ENCODE measurements around the gene LTC4S.

LTC4S gene

DNA sequence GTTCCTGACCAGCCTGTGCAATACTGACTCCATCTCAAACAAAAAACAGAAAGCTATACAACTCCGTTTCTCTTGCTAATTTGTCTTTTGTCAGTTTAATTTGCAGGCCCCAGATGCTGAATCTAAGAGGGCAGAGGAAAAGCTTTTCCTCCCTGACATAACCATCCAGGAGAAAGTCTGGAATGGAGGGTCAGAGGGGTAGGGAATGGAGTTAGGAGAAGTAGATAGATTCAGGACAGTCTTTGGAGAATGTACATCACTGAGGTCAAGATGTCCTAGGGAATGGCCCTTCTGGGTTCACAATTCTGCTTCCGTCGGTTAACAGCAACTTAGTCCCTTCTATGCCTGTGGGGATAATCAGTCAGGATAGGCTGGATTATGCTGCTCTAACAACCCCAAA lies 20.3 kb downstream of the LTC4S start:
- DNase-seq, result no peak

DNA sequence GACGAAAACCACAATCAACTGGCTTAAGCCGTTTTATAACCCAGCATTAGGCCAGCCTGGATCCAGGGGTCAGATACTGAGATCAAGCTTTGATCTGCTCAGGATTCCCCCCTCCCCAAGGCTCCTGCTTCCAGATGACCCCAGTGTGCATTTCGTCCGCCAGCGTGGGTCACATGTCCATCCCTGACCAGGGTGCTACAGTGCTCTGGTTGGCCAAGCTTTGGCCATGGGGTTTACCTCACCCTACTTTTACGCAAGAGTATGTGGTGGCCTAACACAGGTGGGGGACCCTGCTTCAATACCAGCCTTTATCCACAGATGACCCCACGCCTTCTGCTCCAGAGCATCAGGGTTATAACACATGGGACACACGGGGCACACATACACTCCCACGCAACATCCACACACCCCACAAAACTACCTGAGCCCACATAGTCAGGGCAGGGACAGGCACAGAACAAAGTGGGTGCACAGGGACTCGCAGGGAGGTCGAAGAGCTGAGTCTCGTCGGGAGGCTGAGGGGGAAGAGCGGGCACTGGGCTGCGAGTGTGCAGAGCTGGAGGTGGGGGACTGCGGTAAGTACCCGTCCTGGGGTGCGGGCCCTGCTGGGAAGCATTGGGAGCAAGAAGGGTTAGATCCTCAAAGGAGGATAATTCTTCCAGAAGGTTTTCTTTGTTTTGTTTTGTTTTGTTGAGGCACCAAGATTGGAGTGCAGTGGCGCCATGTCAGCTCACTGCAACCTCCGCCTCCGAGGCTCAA lies 21.9 kb downstream of the LTC4S start:
- no peak for DNase-seq

DNA sequence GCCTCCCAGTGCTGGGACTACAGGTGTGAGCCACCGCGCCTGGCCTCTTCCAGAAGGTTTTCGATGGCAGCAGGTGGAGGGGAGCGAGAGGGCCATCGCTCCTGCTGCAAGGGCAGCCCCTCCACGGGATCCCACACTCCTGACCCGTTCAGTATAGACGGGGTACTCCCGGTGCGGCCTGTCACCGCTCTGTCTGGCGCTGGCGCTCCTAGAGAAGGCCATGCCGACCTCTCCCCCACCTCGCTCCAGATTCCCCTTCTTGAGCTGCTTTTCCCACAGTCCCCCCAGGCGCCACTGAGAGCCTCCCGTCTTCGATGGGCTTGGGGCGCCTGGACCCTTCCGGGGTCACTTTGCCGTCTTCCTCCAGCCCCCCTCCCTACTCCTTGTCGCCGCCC lies 22.6 kb downstream of the LTC4S start:
- DNase-seq, result no peak

DNA sequence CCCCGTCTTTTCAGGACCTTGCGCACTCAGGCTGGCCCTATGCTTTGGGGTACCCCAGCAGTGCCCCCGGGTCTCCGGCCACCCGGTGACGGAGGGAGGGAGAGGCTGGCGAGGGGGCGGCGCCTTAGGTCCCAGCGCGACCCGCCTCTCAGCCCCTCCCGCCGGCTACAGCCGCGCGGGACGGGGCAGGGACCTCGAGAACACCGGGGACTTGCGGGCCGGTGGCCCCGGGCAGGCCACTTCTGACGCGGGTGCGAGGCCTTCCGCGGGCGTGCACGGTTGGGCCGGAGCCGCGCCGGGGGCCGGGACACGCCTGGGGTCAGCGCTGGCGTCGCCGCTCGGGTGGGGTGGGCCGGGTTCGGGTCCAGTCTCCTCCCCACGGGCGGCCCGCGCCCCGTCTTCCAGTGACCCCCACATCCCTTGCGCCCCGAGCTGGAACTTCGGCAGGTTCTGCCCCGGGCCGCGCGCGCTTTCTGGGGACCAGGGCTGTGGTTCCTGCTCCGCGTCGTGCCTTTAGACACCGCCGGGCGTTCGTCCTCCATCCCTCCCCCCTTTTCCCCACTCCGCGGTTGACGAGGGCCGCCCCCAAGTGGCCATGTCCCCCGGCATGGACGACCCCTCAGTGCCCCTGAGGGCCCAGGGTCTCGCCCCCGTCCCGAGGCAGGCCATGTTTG lies 23.1 kb downstream of the LTC4S start:
- DNase-seq, result no peak

DNA sequence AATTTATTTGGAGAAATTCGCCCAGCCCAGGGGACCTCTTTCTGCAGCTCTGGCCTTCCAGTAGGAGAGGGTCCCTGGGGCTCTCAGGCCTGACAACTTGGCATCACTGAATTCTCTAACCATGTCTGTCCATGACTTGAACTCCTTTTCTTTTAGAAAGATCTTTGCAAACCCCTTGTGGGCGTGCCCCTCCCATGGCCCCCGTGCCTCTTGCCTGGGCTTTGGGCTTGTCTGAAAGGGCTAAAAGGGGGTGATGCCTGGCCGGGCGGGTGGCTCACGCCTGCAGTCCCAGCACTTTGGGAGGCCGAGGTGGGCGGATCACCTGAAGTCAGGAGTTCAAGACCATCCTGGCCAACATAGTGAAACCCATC lies 23.7 kb downstream of the LTC4S start:
- no peak for DNase-seq

DNA sequence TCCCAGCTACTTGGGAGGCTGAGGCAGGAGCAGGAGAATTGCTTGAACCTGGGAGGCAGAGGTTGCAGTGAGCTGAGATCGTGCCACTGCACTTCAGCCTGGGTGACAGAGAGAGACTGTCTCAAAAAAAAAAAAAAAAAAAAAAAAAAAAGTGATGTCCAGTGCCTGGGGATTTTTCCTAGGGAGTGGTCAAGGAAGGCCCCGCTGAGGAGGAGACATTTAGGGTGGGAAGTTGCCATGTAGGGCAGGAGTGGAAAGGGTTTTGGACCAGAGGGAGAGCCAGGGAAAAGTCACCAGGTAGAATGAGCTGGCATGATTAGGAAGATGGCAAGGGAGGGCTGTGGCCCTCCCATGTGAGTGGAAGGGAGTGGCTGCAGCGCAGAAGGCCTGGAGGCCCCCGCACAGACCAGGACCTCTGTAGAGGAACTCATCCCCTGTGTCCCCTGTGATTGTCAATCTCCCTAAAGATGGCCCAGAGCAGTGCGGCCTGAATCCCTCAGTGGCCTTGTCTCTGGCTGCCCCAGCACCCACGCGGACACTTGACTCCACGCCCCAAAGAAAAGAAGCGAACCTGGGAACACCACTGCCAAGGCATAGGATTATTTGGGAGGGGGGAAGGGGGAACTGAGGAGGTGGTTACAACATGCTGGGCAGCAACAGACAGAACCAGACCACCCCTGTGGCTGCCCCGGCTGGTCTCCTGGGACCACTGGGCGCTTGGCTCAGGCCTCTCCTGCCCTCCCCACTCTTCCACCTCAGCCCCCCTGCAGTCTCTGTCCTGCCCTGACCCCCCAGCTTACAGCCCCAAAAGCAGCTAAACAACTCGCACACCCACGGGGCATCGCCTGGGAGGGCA lies 24.3 kb downstream of the LTC4S start:
- no peak for DNase-seq

DNA sequence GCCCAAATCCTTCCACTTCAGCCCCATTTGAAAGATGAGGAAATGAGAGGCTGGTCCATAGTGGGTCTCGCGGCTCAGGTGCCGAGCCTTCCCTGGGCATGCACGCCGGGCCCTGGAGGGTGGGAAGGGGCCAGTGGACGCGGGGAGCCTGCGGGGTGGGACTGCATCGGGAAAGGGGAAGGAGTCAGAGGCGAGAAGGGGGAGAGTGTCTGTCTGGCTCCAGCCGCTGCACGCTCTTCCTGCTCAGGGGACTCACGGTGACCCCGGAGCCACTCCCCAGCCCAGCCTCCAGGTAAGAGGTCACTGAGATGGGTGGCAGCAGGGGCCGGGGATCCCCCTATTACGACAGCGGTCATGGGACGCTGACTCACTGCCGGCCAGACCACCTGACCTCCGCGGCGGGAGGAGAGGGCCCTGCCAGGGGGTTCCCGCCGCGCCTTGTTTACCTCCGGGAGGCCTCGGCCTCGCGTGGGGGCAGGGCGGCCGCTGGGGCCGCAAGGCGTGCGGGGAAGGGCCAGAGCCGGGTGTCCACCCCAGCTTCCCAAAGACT lies 25.0 kb downstream of the LTC4S start:
- peak; percentile 59 for DNase-seq

DNA sequence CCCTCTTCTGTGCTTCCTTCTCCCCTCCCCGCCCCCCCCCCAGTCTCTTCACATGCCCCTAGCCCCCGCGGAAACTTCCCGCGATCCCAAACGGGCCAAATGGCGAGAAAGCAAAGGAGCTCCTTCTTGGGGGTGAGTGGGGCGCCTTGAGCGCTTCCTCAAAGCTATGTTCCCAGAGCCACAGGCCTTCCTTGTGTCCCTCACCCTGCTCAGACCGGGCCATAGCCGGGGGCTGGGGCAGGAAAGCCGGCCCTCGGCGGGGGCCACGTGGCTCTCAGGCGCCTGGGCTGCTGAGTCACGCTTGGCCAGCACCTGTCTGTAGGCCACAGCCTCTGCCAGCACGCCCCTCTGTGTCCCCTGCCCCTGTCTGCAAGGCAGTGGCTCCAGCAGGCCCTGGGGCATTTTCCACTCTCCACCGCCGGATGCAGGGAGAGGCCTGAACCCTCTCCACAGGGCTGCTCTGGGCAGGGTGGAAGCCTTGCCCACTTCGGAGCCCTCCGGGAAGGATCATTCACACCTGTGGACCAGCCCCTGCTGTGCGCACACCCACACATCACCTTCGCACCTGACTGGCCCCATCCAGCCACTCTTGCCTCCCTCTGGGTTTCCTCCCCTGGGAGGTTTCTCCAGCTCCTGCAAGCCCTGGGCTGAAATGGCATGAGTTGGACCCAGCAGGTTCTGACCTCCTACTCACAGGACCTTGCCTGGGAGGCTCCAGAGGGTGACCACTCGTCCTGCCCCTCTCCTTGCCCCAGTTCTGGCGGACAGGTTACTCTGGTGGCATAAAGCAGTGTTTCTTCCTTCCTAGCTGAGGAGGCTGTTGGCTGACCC lies 25.7 kb downstream of the LTC4S start:
- DNase-seq, result peak; percentile 38

DNA sequence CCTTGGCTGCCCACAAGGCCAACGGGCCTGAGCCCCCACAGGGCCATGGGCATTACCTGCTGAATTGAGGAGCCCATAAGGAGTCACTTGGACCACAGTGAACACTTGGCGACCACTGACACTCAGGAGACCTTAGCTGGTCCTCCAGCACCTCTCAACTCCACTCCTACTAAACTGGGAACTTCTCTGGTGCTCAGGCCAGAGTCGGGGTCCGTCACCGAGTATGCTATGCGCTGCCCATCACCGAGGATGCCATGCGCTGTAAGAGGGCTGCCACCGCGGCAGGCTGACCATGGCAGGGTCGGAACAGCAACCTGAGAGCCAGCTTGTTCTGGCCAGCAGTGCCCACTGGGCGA lies 26.3 kb downstream of the LTC4S start:
- DNase-seq, result no peak

DNA sequence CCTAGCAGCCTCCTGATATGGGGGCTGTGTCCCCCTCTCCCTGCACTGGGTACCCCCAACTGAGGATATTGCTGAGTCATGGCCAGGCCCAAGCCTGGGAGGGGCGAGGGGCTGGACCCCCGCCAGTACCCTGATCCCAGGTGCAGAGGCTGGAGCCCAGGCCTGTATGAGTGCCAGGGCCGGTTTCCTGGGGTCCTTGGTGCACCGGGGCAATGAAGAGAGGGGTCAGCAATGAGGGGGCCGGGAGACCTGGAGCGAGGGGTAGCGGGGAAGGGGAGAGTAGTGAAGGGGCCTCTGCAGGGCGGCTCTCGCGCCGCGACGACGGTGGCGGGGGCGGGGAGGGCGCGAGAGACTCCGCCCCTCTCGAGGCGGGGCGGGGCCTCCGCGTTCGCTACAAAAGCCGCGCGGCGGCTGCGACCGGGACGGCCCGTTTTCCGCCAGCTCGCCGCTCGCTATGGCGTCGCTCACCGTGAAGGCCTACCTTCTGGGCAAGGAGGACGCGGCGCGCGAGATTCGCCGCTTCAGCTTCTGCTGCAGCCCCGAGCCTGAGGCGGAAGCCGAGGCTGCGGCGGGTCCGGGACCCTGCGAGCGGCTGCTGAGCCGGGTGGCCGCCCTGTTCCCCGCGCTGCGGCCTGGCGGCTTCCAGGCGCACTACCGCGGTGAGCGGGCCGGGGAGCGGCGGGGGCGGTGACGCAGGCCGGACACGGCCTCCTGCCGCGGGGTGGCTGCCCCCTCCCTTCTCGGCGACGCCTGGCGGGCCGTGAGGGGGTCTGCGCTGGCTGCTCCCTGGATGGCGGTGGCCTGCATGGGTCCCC lies 26.9 kb downstream of the LTC4S start, which contains the start of gene SQSTM1:
TSS of gene SQSTM1 (plus strand) at position 423 of the 815 bp plus-strand sequence. CDS start at position 455, 32 bp downstream.
- DNase-seq, result peak; percentile 31

DNA sequence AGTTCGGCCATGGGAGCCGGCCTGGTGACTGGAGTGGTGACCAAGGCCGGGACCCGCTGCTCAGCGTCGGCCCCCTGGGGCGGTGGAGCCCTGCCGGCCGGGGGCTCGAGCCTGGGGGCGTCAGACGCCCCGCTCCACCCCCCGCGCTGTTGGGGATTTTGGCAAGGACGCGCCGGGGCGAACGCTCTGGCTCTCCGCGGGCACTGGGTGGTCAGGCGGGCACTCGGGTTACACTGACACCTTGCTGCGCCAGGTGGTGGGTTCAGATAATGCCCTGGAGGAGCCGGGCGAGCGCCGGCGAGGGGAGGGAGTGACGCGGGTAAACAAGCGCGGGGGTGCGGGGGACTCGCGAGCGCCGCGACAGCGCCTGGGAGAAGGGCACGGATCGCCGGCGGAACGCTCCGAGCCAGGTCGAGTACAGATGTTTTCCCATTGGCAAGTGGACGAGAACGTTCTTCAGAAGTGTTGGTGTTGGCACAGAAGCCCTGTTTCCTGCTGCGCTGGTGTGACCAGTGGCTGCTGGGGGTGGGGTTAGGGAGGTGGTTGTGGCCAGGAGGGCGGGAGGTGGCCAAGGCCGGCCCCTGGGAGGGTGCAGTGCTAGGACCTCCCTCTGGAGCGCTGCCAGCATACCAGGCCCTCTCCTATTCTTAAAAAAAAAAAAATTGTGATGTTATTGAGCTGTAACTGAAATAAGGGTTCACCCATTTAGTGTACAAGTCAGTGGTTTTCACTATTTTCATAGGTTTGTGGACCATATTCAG lies 27.7 kb downstream of the LTC4S start:
- DNase-seq, result peak; percentile 86

DNA sequence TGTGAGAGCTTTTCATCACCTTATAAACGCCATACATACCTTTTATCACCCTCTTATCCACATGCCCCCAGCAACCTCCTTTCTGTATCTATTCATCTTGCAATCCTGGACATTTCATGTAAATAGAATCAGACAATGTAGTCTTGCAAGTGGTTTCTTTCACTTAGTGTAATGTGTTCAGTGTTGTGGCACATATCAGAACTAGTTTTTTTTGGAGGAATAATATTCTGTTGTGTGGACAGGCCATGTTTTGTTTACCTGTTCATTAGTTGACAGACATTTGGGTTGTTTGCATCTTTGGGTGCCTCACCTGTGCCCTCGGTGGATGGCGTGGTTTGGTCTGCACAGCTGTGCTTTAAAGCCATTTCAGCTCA lies 28.3 kb downstream of the LTC4S start:
- DNase-seq, result no peak

DNA sequence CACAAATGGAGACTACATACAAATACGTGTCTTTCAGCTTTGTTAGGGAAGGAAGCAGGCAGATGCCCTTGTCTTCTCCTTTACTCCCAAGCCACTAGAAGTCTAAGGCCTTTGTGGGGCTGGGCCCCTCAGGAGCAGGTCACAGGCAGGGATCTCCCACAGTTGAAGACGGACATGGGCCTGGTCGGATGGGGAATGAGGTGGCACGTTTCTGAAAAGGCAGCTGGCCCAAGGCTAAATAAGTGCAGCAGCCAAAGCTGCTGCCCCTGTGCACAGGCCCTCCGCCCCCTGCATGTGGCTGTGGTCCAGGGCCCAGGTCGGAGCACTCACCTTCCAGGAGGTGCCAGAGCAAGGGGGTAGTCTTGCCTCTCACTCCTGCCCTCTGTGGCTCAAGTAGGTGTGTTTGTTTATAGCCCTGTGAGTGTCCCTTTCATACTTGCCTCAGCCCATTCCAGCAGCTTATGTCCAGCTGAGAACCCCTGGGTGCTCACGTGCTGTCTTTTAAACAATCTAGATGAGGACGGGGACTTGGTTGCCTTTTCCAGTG lies 28.7 kb downstream of the LTC4S start:
- no peak for DNase-seq

DNA sequence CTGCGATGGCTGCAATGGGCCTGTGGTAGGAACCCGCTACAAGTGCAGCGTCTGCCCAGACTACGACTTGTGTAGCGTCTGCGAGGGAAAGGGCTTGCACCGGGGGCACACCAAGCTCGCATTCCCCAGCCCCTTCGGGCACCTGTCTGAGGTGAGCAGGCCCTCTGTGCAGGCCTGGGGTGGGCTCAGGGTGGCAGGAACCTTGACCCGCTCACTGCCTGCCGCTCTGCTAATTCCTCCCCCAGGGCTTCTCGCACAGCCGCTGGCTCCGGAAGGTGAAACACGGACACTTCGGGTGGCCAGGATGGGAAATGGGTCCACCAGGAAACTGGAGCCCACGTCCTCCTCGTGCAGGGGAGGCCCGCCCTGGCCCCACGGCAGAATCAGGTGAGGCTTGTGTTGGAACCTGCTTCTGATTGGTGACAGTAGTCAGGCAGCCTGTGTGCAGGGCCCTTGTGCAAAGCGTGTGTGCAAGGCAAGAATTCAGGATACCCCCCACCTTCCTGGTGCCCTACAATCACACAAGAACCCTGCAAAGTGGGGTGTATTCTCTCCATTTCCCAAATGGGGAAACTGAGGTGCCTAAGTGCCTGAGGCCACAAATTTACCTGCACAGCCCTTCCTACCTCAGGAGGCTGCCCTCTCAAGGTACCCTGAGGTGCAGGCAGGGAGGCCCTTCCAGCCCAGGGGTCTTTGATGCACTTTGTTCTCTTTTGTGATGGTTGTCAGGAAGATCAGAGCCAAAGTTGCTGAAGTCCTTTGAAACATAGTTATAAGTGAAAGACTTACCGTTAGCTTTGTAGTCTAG lies 30.4 kb downstream of the LTC4S start:
- no peak for DNase-seq

DNA sequence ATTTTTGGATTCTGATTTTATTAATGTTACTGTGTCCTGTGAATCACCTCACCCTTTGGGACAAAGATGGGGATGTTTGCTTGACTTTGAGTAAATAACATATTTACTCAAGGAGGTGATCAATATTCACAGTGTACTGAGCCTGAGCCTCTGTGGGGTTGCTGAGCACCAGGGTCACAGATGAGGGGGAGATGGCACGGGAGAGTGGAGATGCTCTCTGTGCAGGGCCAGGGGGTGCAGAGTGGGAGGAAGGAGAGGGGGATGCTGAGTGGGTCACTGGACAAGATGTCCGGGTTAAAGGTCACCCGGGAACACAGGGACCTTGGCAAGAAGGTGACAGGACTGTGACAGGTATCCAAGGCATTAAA lies 30.9 kb downstream of the LTC4S start:
- DNase-seq, result no peak

DNA sequence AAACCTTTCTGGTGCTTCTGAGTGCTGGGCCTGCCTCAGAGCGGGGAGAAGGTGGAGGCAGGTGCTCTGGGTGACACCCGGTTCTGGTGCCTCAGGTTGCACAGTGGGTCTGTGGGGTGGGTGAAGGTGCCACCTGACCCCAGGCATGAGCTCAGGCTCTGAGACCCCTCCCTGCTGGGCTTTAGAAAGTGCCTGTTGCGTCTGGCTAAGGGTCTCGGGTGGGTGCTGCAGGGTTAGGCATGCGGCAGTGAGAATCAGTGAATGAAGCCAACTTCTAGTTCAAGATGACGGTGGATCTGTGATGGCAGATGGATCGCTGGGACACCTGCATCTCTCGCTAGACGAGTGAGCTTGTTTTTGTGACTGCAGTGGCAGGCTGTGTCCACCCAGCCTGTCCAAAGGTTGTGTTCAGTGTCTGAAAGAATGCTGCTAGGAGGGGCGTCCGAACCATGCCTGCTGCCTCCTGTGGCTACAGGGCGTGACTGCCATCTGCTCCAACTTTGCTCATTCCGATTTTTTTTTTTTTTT lies 31.9 kb downstream of the LTC4S start:
- no peak for DNase-seq

DNA sequence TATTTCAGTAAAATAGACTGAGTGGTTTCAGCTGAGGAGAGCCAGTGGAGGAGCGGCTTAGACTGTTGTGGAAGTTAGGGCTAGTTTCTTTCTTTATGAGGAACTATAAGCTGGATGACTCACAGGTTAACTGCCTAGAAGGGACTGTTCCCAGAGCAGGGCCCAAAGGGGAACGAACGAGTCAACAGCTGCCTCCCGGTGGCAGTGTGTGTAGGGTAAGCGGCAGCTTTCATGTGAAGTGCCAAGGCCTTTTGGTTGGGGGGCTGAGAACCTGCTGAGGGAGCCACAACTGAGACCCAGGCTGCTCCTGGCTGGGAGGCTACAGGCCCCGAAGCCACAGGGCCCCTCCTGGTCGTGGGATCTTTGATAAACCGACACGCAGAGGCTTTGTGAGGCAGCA lies 33.9 kb downstream of the LTC4S start:
- no peak for DNase-seq

DNA sequence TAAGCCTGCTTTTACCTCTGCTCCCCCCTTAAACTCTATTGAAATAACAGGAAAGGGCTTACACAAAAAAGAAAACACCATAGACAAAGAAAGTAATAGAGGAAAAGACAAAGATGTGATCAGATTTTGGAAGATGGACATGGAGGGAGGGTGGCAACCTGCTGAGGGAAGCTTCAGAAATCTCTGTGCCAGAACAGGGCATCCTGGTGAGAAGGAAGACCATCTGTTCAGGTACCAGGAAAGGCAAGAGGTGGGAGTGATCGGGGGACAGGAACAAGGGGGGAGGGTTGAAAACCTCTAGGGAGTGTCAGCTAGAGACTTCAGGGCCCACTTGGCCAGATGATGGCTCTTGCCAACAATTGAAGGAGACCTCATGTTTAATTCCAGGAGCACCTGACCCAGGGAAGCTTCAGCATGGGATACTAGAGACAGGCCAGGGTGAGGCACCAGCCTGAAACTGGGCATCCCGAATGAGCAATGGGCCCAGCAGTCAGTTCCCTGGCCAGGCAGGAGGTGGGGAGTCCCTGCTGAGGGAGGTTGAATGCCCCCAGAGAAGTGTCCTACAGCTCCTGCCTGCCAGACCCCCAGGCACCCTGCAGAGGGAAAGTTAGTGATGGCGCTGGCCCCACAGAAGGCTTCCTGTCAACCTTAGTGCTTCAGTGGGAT lies 35.1 kb downstream of the LTC4S start:
- DNase-seq, result no peak
